NB4 (cell line): ENCODE data around the gene MED17.

Source experiments
- POLR2A ChIP-seq: IDR thresholded peaks from 2 replicates; pipeline ENCODE4 v1.6.1; 2011; ENCODE audit warnings: mild to moderate bottlenecking; ENCODE audit not compliant: insufficient read length; ENCODE audit errors: extremely low read depth
- TF ChIP-seq, protein P1 (sequence below): IDR thresholded peaks from one replicate; pipeline ENCODE4 v1.5.1; 2012; ENCODE audit warnings: low read depth, low read length

DNA sequence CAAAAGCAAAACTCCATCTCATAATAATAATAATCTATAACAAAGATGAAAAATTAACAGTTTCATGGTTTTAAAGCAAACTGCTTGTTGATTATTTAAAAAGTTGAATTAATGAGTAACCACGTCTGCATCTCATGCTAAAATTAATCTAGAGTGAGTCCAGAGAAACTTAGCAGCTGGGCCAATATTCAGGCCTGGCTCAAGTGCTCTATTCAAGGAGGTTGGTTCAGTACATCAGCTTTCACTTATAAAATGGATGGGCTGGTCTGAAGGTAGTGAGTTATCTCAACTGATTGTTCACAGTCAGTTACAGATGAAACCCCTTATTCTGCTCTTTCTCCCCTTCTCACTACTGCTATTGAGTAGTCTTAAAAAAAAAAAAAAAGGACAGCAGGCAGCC is 43.3 kb downstream of the MED17 start:
- no peak for TF ChIP-seq POLR2A
- TF ChIP-seq, protein P1, sequence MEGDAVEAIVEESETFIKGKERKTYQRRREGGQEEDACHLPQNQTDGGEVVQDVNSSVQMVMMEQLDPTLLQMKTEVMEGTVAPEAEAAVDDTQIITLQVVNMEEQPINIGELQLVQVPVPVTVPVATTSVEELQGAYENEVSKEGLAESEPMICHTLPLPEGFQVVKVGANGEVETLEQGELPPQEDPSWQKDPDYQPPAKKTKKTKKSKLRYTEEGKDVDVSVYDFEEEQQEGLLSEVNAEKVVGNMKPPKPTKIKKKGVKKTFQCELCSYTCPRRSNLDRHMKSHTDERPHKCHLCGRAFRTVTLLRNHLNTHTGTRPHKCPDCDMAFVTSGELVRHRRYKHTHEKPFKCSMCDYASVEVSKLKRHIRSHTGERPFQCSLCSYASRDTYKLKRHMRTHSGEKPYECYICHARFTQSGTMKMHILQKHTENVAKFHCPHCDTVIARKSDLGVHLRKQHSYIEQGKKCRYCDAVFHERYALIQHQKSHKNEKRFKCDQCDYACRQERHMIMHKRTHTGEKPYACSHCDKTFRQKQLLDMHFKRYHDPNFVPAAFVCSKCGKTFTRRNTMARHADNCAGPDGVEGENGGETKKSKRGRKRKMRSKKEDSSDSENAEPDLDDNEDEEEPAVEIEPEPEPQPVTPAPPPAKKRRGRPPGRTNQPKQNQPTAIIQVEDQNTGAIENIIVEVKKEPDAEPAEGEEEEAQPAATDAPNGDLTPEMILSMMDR: no peak
